GM06990 (cell line): ENCODE measurements around the gene LSM14B.
"Not testable (repeated sequence)": the region's sequence is repeated elsewhere in the genome, so short reads cannot be mapped to it uniquely, and the experiment has no call there.

Experiments
- DNase-seq: peaks from one replicate; pipeline ENCODE4 v3.0.0-alpha.2; 2011; ENCODE audit not compliant: insufficient read length; ENCODE audit errors: extremely low read depth
- H3K27me3 ChIP-seq: replicated peaks from 2 replicates; pipeline ENCODE4 v1.6.0; 2011; ENCODE audit warnings: low read length; ENCODE audit not compliant: control insufficient read depth, insufficient read depth
- H3K36me3 ChIP-seq: 2 replicates; pipeline ENCODE4 v1.5.1; 2011; ENCODE audit warnings: low read length; ENCODE audit not compliant: control insufficient read depth, insufficient read depth
- H3K4me3 ChIP-seq: replicated peaks from 2 replicates; pipeline ENCODE4 v1.5.1; 2011; ENCODE audit warnings: low read depth, mild to moderate bottlenecking, control low read depth, low read length
- CTCF ChIP-seq: IDR thresholded peaks from 2 replicates; pipeline ENCODE4 v1.5.1; 2011; ENCODE audit warnings: low read length, control low read depth, mild to moderate bottlenecking, inconsistent platforms; ENCODE audit not compliant: insufficient read depth, poor library complexity, severe bottlenecking

The LSM14B gene

GRCh38 chr20:62104791-62105345 is 17.4 kb upstream of the LSM14B start:
- TF ChIP-seq CTCF, result no peak
- Histone ChIP-seq H3K4me3 (no peak overlapping the region), H3K36me3 (no peaks in the 10 kb centered on the region), H3K27me3 (no peaks in the 10 kb centered on the region)
- no peak for DNase-seq

GRCh38 chr20:62105592-62105991 is 16.7 kb upstream of the LSM14B start:
- DNase-seq, result no peak
- TF ChIP-seq CTCF, result no peak
- Histone ChIP-seq H3K4me3 (no peak overlapping the region), H3K27me3 (no peaks in the 10 kb centered on the region), H3K36me3 (no peaks in the 10 kb centered on the region)

- no peak for TF ChIP-seq CTCF
- DNase-seq, result no peak
- Histone ChIP-seq H3K4me3 (no peak overlapping the region), H3K36me3 (no peaks in the 10 kb centered on the region), H3K27me3 (no peaks in the 10 kb centered on the region)
Measured at GRCh38 chr20:62111148-62111547, 11.1 kb upstream of the LSM14B start.

- Histone ChIP-seq H3K4me3 (no peak overlapping the region), H3K36me3 (no peaks in the 10 kb centered on the region), H3K27me3 (no peaks in the 10 kb centered on the region)
- no peak for TF ChIP-seq CTCF
- no peak for DNase-seq
Measured at GRCh38 chr20:62112368-62112767, 9.9 kb upstream of the LSM14B start.

- no peak for TF ChIP-seq CTCF
- no peaks in the 10 kb centered on the region for H3K36me3 ChIP-seq
- H3K27me3 ChIP-seq, result no peaks in the 10 kb centered on the region
- no peak for DNase-seq
- H3K4me3 ChIP-seq, result no peak overlapping the region
Measured at GRCh38 chr20:62114894-62115293, 7.4 kb upstream of the LSM14B start.

GRCh38 chr20:62115800-62116407 is 6.4 kb upstream of the LSM14B start:
- not testable (repeated sequence) for H3K27me3 ChIP-seq, H3K36me3 ChIP-seq, H3K4me3 ChIP-seq, DNase-seq
